ENCODE results near the gene CFAP65.

DNA sequence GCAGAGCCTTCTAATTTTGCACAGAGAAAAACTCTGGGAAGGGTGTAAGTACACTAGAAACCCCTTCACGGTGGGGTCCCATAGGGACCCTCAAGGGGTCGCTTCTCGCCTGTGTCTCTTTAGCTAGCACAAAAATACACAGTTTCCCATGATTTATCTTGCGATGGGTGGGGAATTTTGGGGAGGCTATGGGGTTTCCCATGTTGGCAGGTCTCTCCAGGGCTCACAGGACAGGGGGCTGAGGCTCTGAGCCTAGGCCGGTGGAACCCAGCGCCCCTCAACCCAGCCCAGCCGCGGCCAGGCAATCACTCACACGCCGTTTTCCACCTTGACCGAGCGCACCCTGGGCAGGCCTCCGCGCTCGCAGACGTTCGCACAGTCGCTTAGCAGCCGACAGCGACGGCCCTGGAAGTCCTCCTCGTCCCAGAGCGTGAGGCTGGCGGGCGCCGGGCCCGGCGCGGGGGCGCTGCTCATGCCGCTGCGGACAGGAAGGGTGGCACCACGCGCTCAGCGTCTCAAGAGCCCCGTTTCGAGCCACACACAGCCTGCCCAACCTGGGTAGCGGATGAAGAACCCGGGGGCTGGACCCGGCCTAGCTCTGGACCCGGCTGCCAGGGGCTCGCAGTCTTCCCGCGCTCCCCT lies 48.5 kb downstream of the CFAP65 start:
- no peak for TF ChIP-seq MXI1 (IDR thresholded peaks at IDR 0.05; ENCODE audit: borderline replicate concordance, low read depth, low read length)
- TF ChIP-seq, protein P1, sequence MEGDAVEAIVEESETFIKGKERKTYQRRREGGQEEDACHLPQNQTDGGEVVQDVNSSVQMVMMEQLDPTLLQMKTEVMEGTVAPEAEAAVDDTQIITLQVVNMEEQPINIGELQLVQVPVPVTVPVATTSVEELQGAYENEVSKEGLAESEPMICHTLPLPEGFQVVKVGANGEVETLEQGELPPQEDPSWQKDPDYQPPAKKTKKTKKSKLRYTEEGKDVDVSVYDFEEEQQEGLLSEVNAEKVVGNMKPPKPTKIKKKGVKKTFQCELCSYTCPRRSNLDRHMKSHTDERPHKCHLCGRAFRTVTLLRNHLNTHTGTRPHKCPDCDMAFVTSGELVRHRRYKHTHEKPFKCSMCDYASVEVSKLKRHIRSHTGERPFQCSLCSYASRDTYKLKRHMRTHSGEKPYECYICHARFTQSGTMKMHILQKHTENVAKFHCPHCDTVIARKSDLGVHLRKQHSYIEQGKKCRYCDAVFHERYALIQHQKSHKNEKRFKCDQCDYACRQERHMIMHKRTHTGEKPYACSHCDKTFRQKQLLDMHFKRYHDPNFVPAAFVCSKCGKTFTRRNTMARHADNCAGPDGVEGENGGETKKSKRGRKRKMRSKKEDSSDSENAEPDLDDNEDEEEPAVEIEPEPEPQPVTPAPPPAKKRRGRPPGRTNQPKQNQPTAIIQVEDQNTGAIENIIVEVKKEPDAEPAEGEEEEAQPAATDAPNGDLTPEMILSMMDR (conservative IDR thresholded peaks at IDR 0.05; ENCODE audit: low read depth, low read length), result no peak
- no peak for TF ChIP-seq FOS (IDR thresholded peaks at IDR 0.05; ENCODE audit: low read depth, low read length)
- no peak for TF ChIP-seq POLR2A (IDR thresholded peaks at IDR 0.05; ENCODE audit: low read depth, low read length)

Measured in IMR-90 (cell line).